HEK293 (cell line): ENCODE results near the gene FILIP1L.

Source experiments
- CTCF ChIA-PET: fragments of 350-600 bp; formaldehyde crosslinking; extraction: SDS; loops from one replicate; lab custom pipeline; 2021; ENCODE audit warnings: antibody characterized with exemption; lab: Yijun Ruan, JAX
- POLR2A ChIA-PET: fragments of 300-600 bp; formaldehyde crosslinking; extraction: SDS; loops from one replicate; lab custom pipeline; 2020; ENCODE audit warnings: antibody characterized with exemption, inconsistent platforms; lab: Yijun Ruan, JAX
- H3K27ac ChIP-seq: fragments of 200-500 bp; sonication (Bioruptor generic); 2 replicates; pipeline ENCODE4 v1.5.1; 2014; ENCODE audit warnings: low read depth, low read length, control low read depth, inconsistent platforms; ENCODE audit errors: extremely low read depth
- H3K36me3 ChIP-seq, 2 experiments: fragments of 200-500 bp in 1 of 2; sonication (Bioruptor generic) in 1 of 2; 1 replicate in 1 of 2; 2 replicates in 1 of 2; pipeline ENCODE4 v1.5.1; 2014 to 2017; ENCODE audit warnings: inconsistent platforms in 2 of 2, low read length in 2 of 2; ENCODE audit not compliant: control insufficient read depth in 2 of 2, insufficient read depth in 1 of 2
- H3K4me1 ChIP-seq: fragments of 200-500 bp; sonication (Bioruptor generic); 2 replicates; pipeline ENCODE4 v1.5.1; 2014; ENCODE audit warnings: mild to moderate bottlenecking, low read length, inconsistent platforms; ENCODE audit not compliant: control insufficient read depth, insufficient read depth
- H3K4me3 ChIP-seq: 2 replicates; pipeline ENCODE4 v1.5.1; 2011; ENCODE audit warnings: low read depth, mild to moderate bottlenecking, control low read depth, low read length, moderate library complexity
- H3K9me3 ChIP-seq: fragments of 200-500 bp; sonication (Bioruptor generic); 2 replicates; pipeline ENCODE4 v1.5.1; 2014; ENCODE audit warnings: low read depth, low read length, inconsistent platforms; ENCODE audit not compliant: control insufficient read depth, insufficient read depth
- EGR2 ChIP-seq: fragments of 450-650 bp; formaldehyde crosslinking; IDR thresholded peaks from 2 replicates; pipeline ENCODE4 v1.5.1; 2016; ENCODE audit warnings: low read depth, missing biosample characterization, missing genetic modification characterization
- GFI1B ChIP-seq: fragments of 450-650 bp; formaldehyde crosslinking; IDR thresholded peaks from 2 replicates; pipeline ENCODE4 v1.5.1; 2016; ENCODE audit warnings: missing biosample characterization, missing genetic modification characterization
- KLF7 ChIP-seq: fragments of 450-650 bp; formaldehyde crosslinking; IDR thresholded peaks from 2 replicates; pipeline ENCODE4 v1.5.1; 2016; ENCODE audit warnings: missing biosample characterization, missing genetic modification characterization, borderline replicate concordance
- KLF8 ChIP-seq: fragments of 450-650 bp; formaldehyde crosslinking; IDR thresholded peaks from 2 replicates; pipeline ENCODE4 v1.5.1; 2016; ENCODE audit warnings: missing biosample characterization, missing genetic modification characterization
- OSR2 ChIP-seq: fragments of 450-650 bp; formaldehyde crosslinking; IDR thresholded peaks from 2 replicates; pipeline ENCODE4 v1.5.1; 2016; ENCODE audit warnings: missing biosample characterization, missing genetic modification characterization
- PRDM6 ChIP-seq: fragments of 450-650 bp; formaldehyde crosslinking; IDR thresholded peaks from 2 replicates; pipeline ENCODE4 v1.5.1; 2017; ENCODE audit warnings: missing biosample characterization, missing genetic modification characterization
- TCF7L2 ChIP-seq: IDR thresholded peaks from 2 replicates; pipeline ENCODE4 v1.6.1; 2011; ENCODE audit warnings: low read depth, mild to moderate bottlenecking, inconsistent platforms, low read length, moderate library complexity, borderline replicate concordance
- WT1 ChIP-seq: fragments of 450-650 bp; formaldehyde crosslinking; IDR thresholded peaks from 2 replicates; pipeline ENCODE4 v1.5.1; 2016; ENCODE audit warnings: missing biosample characterization, missing genetic modification characterization
- ZBTB20 ChIP-seq: fragments of 450-650 bp; formaldehyde crosslinking; IDR thresholded peaks from 2 replicates; pipeline ENCODE4 v1.5.1; 2016; ENCODE audit warnings: missing biosample characterization, missing genetic modification characterization
- ZFP37 ChIP-seq: fragments of 450-650 bp; formaldehyde crosslinking; IDR thresholded peaks from 2 replicates; pipeline ENCODE4 v1.5.1; 2016; ENCODE audit warnings: missing biosample characterization, missing genetic modification characterization
- ZNF174 ChIP-seq: fragments of 450-650 bp; formaldehyde crosslinking; IDR thresholded peaks from 2 replicates; pipeline ENCODE4 v1.5.0; 2017; ENCODE audit warnings: missing biosample characterization, mild to moderate bottlenecking, missing genetic modification characterization
- ZNF19 ChIP-seq: fragments of 450-650 bp; formaldehyde crosslinking; IDR thresholded peaks from 2 replicates; pipeline ENCODE4; 2016; ENCODE audit warnings: missing biosample characterization, missing genetic modification characterization, low read depth
- ZNF324 ChIP-seq: fragments of 450-650 bp; formaldehyde crosslinking; IDR thresholded peaks from 2 replicates; pipeline ENCODE4 v1.5.1; 2016; ENCODE audit warnings: missing biosample characterization, missing genetic modification characterization
- ZNF366 ChIP-seq: fragments of 450-650 bp; formaldehyde crosslinking; conservative IDR thresholded peaks from 2 replicates; pipeline ENCODE4 v1.5.1; 2016; ENCODE audit warnings: missing biosample characterization, missing genetic modification characterization
- ZNF37A ChIP-seq: fragments of 450-650 bp; IDR thresholded peaks from 2 replicates; pipeline ENCODE4 v1.5.1; 2018; ENCODE audit warnings: missing biosample characterization, missing genetic modification characterization
- ZNF394 ChIP-seq: fragments of 450-650 bp; formaldehyde crosslinking; IDR thresholded peaks from 2 replicates; pipeline ENCODE4 v1.5.1; 2016; ENCODE audit warnings: missing biosample characterization, missing genetic modification characterization, mild to moderate bottlenecking, moderate library complexity, borderline replicate concordance
- ZNF514 ChIP-seq: fragments of 450-650 bp; formaldehyde crosslinking; IDR thresholded peaks from 2 replicates; pipeline ENCODE4 v1.5.1; 2016; ENCODE audit warnings: missing biosample characterization, missing genetic modification characterization
- ZNF544 ChIP-seq: fragments of 450-650 bp; formaldehyde crosslinking; IDR thresholded peaks from 2 replicates; pipeline ENCODE4 v1.5.0; 2017; ENCODE audit warnings: missing biosample characterization, missing genetic modification characterization
- ZNF549 ChIP-seq: fragments of 450-650 bp; IDR thresholded peaks from 2 replicates; pipeline ENCODE4 v1.5.1; 2018; ENCODE audit warnings: missing biosample characterization, missing genetic modification characterization, mild to moderate bottlenecking, inconsistent platforms, moderate library complexity
- ZNF610 ChIP-seq: fragments of 450-650 bp; formaldehyde crosslinking; IDR thresholded peaks from 2 replicates; pipeline ENCODE4 v1.5.1; 2016; ENCODE audit warnings: missing biosample characterization, missing genetic modification characterization, borderline replicate concordance
- ZNF670 ChIP-seq: fragments of 450-650 bp; formaldehyde crosslinking; IDR thresholded peaks from 2 replicates; pipeline ENCODE4 v1.5.1; 2016; ENCODE audit warnings: missing biosample characterization, missing genetic modification characterization, low read depth
- ZNF677 ChIP-seq: fragments of 450-650 bp; IDR thresholded peaks from 2 replicates; pipeline ENCODE4 v1.5.0; 2018; ENCODE audit warnings: missing biosample characterization, mild to moderate bottlenecking, missing genetic modification characterization, moderate library complexity
- ZNF777 ChIP-seq: fragments of 450-650 bp; formaldehyde crosslinking; IDR thresholded peaks from 2 replicates; pipeline ENCODE4 v1.5.1; 2017; ENCODE audit warnings: missing biosample characterization, missing genetic modification characterization, borderline replicate concordance
- ZNF792 ChIP-seq: fragments of 450-650 bp; formaldehyde crosslinking; IDR thresholded peaks from 2 replicates; pipeline ENCODE4 v1.5.1; 2016; ENCODE audit warnings: missing biosample characterization, missing genetic modification characterization
- TF ChIP-seq, protein P1 (sequence below): fragments of 450-650 bp; formaldehyde crosslinking; IDR thresholded peaks from 2 replicates; pipeline ENCODE4 v1.5.1; 2017; ENCODE audit warnings: missing biosample characterization, missing genetic modification characterization
- TF ChIP-seq, protein P2 (sequence below): fragments of 450-650 bp; formaldehyde crosslinking; IDR thresholded peaks from 2 replicates; pipeline ENCODE4; 2016; ENCODE audit warnings: missing biosample characterization, missing genetic modification characterization
- TF ChIP-seq, protein P3 (sequence below): fragments of 450-650 bp; formaldehyde crosslinking; IDR thresholded peaks from 2 replicates; pipeline ENCODE4 v1.5.1; 2016; ENCODE audit warnings: missing biosample characterization, missing genetic modification characterization

Gene FILIP1L

DNA sequence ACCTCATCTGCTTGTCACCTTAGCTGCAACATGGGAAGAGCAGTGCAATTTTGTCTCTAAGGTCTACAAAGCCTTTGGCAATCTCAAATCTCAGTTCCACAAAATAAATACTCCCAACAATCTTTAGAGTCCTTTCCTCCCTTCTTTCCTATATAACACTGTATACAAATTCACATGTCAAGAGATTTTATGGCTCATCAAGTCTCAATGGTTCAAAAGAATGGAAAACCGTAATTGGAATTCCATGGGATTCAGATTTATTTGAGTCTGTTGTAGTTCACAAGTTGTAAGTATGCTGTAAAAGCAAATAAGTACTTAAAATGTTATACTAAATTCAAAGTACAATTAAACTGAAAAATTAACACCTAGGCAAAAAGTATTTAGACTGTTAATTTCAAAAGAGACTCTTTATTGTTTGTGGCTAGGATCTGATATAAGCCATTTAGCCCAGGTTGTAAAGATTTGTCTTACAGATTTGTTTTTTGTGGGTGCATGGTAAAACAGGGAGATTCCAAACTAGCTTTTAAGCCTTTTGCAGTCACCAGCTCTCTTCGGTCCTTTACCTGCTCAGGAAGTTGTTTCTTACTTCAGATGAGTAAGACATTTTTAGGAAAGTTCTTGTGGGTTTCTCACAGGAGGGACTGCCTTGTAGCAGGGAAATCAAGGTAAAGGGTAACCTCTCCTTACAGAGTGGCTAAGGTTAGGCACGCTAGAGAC lies 246.5 kb downstream of the FILIP1L start:
- Histone ChIP-seq H3K36me3 (no peaks in the 10 kb centered on the region), H3K27ac (no peak overlapping the region), H3K4me3 (no peak overlapping the region), H3K4me1 (peaks cover 35% of the 10 kb centered on the region), H3K9me3 (no peaks in the 10 kb centered on the region)
- ChIA-PET CTCF (interaction anchor here (1.5 kb wide), 1 partner anchor 24 kb away, joined by 3 read pairs; no protein-coding TSS in a partner anchor), POLR2A (no interaction called here)
- TF ChIP-seq ZFP37 (tag by site-specific recombination), result no peak
- no peak for TF ChIP-seq ZNF677 (tag by site-specific recombination)
- TF ChIP-seq EGR2 (tag by site-specific recombination), result no peak
- TF ChIP-seq ZNF777, result no peak
- TF ChIP-seq PRDM6, result peak; percentile 78
- TF ChIP-seq ZNF37A, result no peak
- peak; percentile 10; the same call in 1 of the 2 replicates for TF ChIP-seq OSR2 (tag by site-specific recombination)
- 0 out of 2 replicates have a peak, but pooled peaks have one; percentile 43 for TF ChIP-seq GFI1B (tag by site-specific recombination)
- no peak for TF ChIP-seq ZNF174 (tag by site-specific recombination)
- TF ChIP-seq ZNF366, result no peak
- TF ChIP-seq ZNF324, result no peak
- TF ChIP-seq WT1 (tag by site-specific recombination), result peak; percentile 97
- no peak for TF ChIP-seq ZNF670 (tag by site-specific recombination)
- TF ChIP-seq, protein P1, sequence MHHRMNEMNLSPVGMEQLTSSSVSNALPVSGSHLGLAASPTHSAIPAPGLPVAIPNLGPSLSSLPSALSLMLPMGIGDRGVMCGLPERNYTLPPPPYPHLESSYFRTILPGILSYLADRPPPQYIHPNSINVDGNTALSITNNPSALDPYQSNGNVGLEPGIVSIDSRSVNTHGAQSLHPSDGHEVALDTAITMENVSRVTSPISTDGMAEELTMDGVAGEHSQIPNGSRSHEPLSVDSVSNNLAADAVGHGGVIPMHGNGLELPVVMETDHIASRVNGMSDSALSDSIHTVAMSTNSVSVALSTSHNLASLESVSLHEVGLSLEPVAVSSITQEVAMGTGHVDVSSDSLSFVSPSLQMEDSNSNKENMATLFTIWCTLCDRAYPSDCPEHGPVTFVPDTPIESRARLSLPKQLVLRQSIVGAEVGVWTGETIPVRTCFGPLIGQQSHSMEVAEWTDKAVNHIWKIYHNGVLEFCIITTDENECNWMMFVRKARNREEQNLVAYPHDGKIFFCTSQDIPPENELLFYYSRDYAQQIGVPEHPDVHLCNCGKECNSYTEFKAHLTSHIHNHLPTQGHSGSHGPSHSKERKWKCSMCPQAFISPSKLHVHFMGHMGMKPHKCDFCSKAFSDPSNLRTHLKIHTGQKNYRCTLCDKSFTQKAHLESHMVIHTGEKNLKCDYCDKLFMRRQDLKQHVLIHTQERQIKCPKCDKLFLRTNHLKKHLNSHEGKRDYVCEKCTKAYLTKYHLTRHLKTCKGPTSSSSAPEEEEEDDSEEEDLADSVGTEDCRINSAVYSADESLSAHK (tag by site-specific recombination), result no peak
- no peak for TF ChIP-seq KLF7 (tag by site-specific recombination)

- peaks cover 26% of the 10 kb centered on the region for H3K4me1 ChIP-seq
- H3K27ac ChIP-seq, result no peak overlapping the region; the same call in 1 of the 2 replicates
- ChIA-PET POLR2A (interaction anchor here (0.6 kb wide), 1 partner anchor 33 kb away, joined by 3 read pairs; no protein-coding TSS in a partner anchor), CTCF (interaction anchor here (1.5 kb wide), 1 partner anchor 22 kb away, joined by 3 read pairs; no protein-coding TSS in a partner anchor)
- no peaks in the 10 kb centered on the region for H3K9me3 ChIP-seq
- no peak overlapping the region for H3K4me3 ChIP-seq
- H3K36me3 ChIP-seq, result no peaks in the 10 kb centered on the region
- TF ChIP-seq ZNF549 (tag by site-specific recombination) (no peak), TCF7L2 (no peak), ZNF792 (tag by site-specific recombination) (no peak), ZNF514 (tag by site-specific recombination) (no peak), ZNF544 (tag by site-specific recombination) (no peak), ZBTB20 (no peak), KLF8 (0 out of 2 replicates have a peak, but pooled peaks have one; percentile 17), ZNF610 (tag by site-specific recombination) (no peak), ZNF394 (tag by site-specific recombination) (0 out of 2 replicates have a peak, but pooled peaks have one; percentile 15), ZNF19 (no peak), PRDM6 (peak; percentile 97)
- TF ChIP-seq, protein P2, sequence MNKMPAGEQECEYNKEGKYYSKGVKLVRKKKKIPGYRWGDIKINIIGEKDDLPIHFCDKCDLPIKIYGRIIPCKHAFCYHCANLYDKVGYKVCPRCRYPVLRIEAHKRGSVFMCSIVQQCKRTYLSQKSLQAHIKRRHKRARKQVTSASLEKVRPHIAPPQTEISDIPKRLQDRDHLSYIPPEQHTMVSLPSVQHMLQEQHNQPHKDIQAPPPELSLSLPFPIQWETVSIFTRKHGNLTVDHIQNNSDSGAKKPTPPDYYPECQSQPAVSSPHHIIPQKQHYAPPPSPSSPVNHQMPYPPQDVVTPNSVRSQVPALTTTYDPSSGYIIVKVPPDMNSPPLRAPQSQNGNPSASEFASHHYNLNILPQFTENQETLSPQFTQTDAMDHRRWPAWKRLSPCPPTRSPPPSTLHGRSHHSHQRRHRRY (tag by site-specific recombination), result no peak
- TF ChIP-seq, protein P3, sequence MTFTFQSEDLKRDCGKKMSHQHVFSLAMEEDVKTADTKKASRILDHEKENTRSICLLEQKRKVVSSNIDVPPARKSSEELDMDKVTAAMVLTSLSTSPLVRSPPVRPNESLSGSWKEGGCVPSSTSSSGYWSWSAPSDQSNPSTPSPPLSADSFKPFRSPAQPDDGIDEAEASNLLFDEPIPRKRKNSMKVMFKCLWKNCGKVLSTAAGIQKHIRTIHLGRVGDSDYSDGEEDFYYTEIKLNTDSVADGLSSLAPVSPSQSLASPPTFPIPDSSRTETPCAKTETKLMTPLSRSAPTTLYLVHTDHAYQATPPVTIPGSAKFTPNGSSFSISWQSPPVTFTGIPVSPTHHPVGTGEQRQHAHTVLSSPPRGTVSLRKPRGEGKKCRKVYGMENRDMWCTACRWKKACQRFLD, result no peak
These were observed 248.0 kb downstream of the FILIP1L start for GRCh38 chr3:99866261-99866761.
